GM12878 (cell line): ENCODE measurements around the gene DSTYK. TPM values are rescaled to one million over a fixed set of nuclear protein-coding genes. Genes with fewer than 3 reads are reported as not detected.

Experiments
- ASH2L ChIP-seq: fragments of 300-600, 200-600 bp; sonication (generic); IDR thresholded peaks from 2 replicates; pipeline ENCODE4 v1.6.1; 2017; ENCODE audit warnings: low read depth, mild to moderate bottlenecking, borderline replicate concordance
- ATF2 ChIP-seq: IDR thresholded peaks from 2 replicates; pipeline ENCODE4 v1.6.1; 2012; ENCODE audit warnings: low read length, inconsistent platforms
- BCL11A ChIP-seq: IDR thresholded peaks from 2 replicates; pipeline ENCODE4 v1.6.1; 2011; ENCODE audit warnings: low read depth, low read length
- BRCA1 ChIP-seq: IDR thresholded peaks from 2 replicates; pipeline ENCODE4 v1.6.1; 2011; ENCODE audit warnings: low read depth, low read length, improper control_type of control experiment
- DPF2 ChIP-seq: fragments of 450-650 bp; IDR thresholded peaks from 2 replicates; pipeline ENCODE4 v1.6.1; 2017; ENCODE audit warnings: mild to moderate bottlenecking
- EGR1 ChIP-seq, 2 experiments: IDR thresholded peaks; 1 replicate in 1 of 2; 2 replicates in 1 of 2; pipeline ENCODE4 v1.6.1; 2011 to 2012; ENCODE audit warnings: low read depth in 2 of 2, low read length in 2 of 2, borderline replicate concordance in 1 of 2, mild to moderate bottlenecking in 1 of 2, moderate library complexity in 1 of 2
- FOXK2 ChIP-seq: fragments of 450-650 bp; IDR thresholded peaks from 2 replicates; pipeline ENCODE4 v1.6.1; 2017; ENCODE audit warnings: mild to moderate bottlenecking, moderate library complexity
- GATAD2B ChIP-seq: fragments of 450-650 bp; conservative IDR thresholded peaks from 2 replicates; pipeline ENCODE4 v1.6.1; 2017; ENCODE audit warnings: low read depth, mild to moderate bottlenecking, moderate library complexity
- HCFC1 ChIP-seq: fragments of 150-350 bp; IDR thresholded peaks from 2 replicates; pipeline ENCODE4 v1.6.1; 2014; ENCODE audit warnings: low read length
- LARP7 ChIP-seq: fragments of 450-650 bp; IDR thresholded peaks from 2 replicates; pipeline ENCODE4 v1.6.1; 2017; ENCODE audit warnings: mild to moderate bottlenecking
- MEF2B ChIP-seq: fragments of 450-650 bp; IDR thresholded peaks from 2 replicates; pipeline ENCODE4 v1.6.1; 2018; ENCODE audit warnings: mild to moderate bottlenecking, moderate library complexity; ENCODE audit not compliant: partially characterized antibody, poor library complexity, severe bottlenecking
- MLLT1 ChIP-seq: fragments of 450-650 bp; IDR thresholded peaks from 2 replicates; pipeline ENCODE4 v1.6.1; 2016; ENCODE audit warnings: mild to moderate bottlenecking
- NFYA ChIP-seq: IDR thresholded peaks from 2 replicates; pipeline ENCODE4 v1.6.1; 2011; ENCODE audit warnings: low read depth, mild to moderate bottlenecking, low read length, improper control_type of control experiment, borderline replicate concordance
- NR2F1 ChIP-seq: fragments of 450-650 bp; conservative IDR thresholded peaks from 2 replicates; pipeline ENCODE4 v1.6.1; 2017; ENCODE audit warnings: mild to moderate bottlenecking
- NRF1 ChIP-seq: conservative IDR thresholded peaks from 2 replicates; pipeline ENCODE4 v1.6.1; 2011; ENCODE audit warnings: mild to moderate bottlenecking, low read depth, low read length, improper control_type of control experiment
- RUNX3 ChIP-seq: IDR thresholded peaks from 2 replicates; pipeline ENCODE4 v1.6.1; 2012; ENCODE audit warnings: low read length, inconsistent platforms
- SPI1 ChIP-seq: IDR thresholded peaks from 2 replicates; pipeline ENCODE4 v1.6.1; 2011; ENCODE audit warnings: low read depth, mild to moderate bottlenecking, low read length, moderate library complexity, borderline replicate concordance; ENCODE audit not compliant: insufficient read depth
- SREBF2 ChIP-seq: IDR thresholded peaks from 2 replicates; pipeline ENCODE4 v1.6.1; 2012; ENCODE audit warnings: mild to moderate bottlenecking, low read length
- TBL1XR1 ChIP-seq: IDR thresholded peaks from 2 replicates; pipeline ENCODE4 v1.6.1; 2012; ENCODE audit warnings: low read depth, low read length, improper control_type of control experiment
- ZNF384 ChIP-seq: IDR thresholded peaks from 2 replicates; pipeline ENCODE4 v1.6.1; 2012; ENCODE audit warnings: low read depth, mild to moderate bottlenecking, low read length, improper control_type of control experiment, borderline replicate concordance
- polyA plus RNA-seq, 11 experiments: library from polyadenylated mRNA; depleted of rRNA in 4 of 11; unstranded in 6 of 11; stranded (reverse) in 5 of 11; fragments of >200 nt; fragmentation: Nextera tagmentation in 4 of 11; fragmentation: Illumina TruSeq in 1 of 11; extraction: Ambion mirVana in 4 of 11; extraction: Trizol in 1 of 11; gene quantifications; 1 replicate in 1 of 11; 2 replicates in 10 of 11; pipeline versions ENCODE4 v1.2.1 to v1.2.3, GENCODE V29; 2011 to 2016; ENCODE audit warnings: inconsistent platforms in 2 of 11, missing spikeins in 2 of 11, low read depth in 1 of 11
- total RNA-seq, 4 experiments: library from RNA; depleted of rRNA in 3 of 4; stranded (reverse); fragments of >200 nt in 3 of 4; fragmentation: Illumina TruSeq in 1 of 4; extraction: Trizol in 1 of 4; gene quantifications; 2 replicates each; pipeline versions ENCODE4 v1.2.1 to v1.2.3, GENCODE V29; 2013 to 2021
- TF ChIP-seq, protein P1 (sequence below): IDR thresholded peaks from 2 replicates; pipeline ENCODE4 v1.6.1; 2012; ENCODE audit warnings: mild to moderate bottlenecking, low read depth, low read length
- TF ChIP-seq, protein P2 (sequence below): fragments of 450-650 bp; IDR thresholded peaks from 2 replicates; pipeline ENCODE4 v1.6.1; 2017; ENCODE audit warnings: mild to moderate bottlenecking, low read depth, inconsistent platforms; ENCODE audit not compliant: poor library complexity, severe bottlenecking

DSTYK gene
- total and polyA plus RNA-seq, 10 of the 15 experiments (the other 5 are each of a cell fraction or from before 2014, with no cell fraction given): 2.7 to 5.5 (median 3.6) TPM

DNA sequence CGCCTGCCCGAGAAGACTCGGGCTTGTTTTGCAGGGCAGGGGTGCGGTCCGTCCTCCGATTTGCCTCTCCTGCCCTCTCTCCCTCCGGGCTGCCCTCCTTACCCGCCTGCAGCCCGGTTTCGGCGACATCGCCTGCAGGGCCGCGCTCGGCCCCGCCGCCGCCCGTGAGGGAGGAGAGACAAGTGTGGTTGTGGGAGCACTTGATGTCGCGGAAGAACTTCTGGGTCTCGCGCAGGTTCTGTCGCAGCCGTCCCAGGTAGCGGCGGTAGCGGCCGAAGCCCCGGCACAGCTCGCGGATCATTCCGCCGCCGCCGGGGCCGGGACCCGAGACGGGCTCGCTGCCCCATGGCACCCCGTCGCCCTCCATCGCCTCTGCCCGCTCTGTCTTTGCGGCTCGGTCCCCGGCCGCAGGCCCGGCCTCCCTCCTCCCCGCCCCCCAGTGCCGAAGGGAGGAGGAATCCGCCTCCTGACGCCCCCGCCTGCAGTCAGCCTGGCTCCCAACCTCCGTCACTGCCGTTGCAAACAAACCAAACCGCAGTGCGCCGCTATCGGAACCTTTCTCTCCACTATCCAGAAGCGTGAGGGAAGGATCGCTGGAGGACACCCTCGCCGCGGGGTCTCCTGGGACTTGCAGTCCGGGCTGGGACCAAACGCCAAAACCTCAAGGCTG, at the start of gene DSTYK (continued):
- 0 out of 2 replicates have a peak, but pooled peaks have one; percentile 38 for TF ChIP-seq FOXK2
- TF ChIP-seq NR2F1: peak; percentile 82
- TF ChIP-seq NRF1: no peak
- TF ChIP-seq TBL1XR1: peak; percentile 50; the same call in 1 of the 2 replicates
- no peak; the same call in 1 of the 2 replicates for TF ChIP-seq SPI1
- peak; percentile 50 to 98 for TF ChIP-seq EGR1 (IDR thresholded peaks at IDR 0.05; ENCODE audit: borderline replicate concordance in 1 of 2, low read depth in 2 of 2, low read length in 2 of 2)
- peak; percentile 86 for TF ChIP-seq LARP7
- peak; percentile 89 for TF ChIP-seq GATAD2B
- TF ChIP-seq, protein P1, sequence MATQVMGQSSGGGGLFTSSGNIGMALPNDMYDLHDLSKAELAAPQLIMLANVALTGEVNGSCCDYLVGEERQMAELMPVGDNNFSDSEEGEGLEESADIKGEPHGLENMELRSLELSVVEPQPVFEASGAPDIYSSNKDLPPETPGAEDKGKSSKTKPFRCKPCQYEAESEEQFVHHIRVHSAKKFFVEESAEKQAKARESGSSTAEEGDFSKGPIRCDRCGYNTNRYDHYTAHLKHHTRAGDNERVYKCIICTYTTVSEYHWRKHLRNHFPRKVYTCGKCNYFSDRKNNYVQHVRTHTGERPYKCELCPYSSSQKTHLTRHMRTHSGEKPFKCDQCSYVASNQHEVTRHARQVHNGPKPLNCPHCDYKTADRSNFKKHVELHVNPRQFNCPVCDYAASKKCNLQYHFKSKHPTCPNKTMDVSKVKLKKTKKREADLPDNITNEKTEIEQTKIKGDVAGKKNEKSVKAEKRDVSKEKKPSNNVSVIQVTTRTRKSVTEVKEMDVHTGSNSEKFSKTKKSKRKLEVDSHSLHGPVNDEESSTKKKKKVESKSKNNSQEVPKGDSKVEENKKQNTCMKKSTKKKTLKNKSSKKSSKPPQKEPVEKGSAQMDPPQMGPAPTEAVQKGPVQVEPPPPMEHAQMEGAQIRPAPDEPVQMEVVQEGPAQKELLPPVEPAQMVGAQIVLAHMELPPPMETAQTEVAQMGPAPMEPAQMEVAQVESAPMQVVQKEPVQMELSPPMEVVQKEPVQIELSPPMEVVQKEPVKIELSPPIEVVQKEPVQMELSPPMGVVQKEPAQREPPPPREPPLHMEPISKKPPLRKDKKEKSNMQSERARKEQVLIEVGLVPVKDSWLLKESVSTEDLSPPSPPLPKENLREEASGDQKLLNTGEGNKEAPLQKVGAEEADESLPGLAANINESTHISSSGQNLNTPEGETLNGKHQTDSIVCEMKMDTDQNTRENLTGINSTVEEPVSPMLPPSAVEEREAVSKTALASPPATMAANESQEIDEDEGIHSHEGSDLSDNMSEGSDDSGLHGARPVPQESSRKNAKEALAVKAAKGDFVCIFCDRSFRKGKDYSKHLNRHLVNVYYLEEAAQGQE: 0 out of 2 replicates have a peak, but pooled peaks have one; percentile 28
- no peak for TF ChIP-seq ATF2
- TF ChIP-seq ASH2L: no peak
- TF ChIP-seq, protein P2, sequence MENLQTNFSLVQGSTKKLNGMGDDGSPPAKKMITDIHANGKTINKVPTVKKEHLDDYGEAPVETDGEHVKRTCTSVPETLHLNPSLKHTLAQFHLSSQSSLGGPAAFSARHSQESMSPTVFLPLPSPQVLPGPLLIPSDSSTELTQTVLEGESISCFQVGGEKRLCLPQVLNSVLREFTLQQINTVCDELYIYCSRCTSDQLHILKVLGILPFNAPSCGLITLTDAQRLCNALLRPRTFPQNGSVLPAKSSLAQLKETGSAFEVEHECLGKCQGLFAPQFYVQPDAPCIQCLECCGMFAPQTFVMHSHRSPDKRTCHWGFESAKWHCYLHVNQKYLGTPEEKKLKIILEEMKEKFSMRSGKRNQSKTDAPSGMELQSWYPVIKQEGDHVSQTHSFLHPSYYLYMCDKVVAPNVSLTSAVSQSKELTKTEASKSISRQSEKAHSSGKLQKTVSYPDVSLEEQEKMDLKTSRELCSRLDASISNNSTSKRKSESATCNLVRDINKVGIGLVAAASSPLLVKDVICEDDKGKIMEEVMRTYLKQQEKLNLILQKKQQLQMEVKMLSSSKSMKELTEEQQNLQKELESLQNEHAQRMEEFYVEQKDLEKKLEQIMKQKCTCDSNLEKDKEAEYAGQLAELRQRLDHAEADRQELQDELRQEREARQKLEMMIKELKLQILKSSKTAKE: peak; percentile 64
- TF ChIP-seq SREBF2: 0 out of 2 replicates have a peak, but pooled peaks have one; percentile 29
- TF ChIP-seq BRCA1: no peak
- peak; percentile 18; the same call in 1 of the 2 replicates for TF ChIP-seq ZNF384
- TF ChIP-seq MLLT1: peak; percentile 91
- peak; percentile 99 for TF ChIP-seq HCFC1
- peak; percentile 100 for TF ChIP-seq RUNX3
- no peak for TF ChIP-seq BCL11A
- no peak for TF ChIP-seq NFYA
- TF ChIP-seq MEF2B: peak; percentile 74
- TF ChIP-seq DPF2: peak; percentile 90; the same call in 1 of the 2 replicates
